Measurements from ENCODE around the gene S100A7A. TPM values are rescaled to one million over a fixed set of nuclear protein-coding genes. Genes with fewer than 3 reads are reported as not detected.
"Not testable (repeated sequence)": the region's sequence is repeated elsewhere in the genome, so short reads cannot be mapped to it uniquely, and the experiment has no call there.

S100A7A gene
- total RNA-seq, 2 donors from 2014 or later, result not detected

DNA sequence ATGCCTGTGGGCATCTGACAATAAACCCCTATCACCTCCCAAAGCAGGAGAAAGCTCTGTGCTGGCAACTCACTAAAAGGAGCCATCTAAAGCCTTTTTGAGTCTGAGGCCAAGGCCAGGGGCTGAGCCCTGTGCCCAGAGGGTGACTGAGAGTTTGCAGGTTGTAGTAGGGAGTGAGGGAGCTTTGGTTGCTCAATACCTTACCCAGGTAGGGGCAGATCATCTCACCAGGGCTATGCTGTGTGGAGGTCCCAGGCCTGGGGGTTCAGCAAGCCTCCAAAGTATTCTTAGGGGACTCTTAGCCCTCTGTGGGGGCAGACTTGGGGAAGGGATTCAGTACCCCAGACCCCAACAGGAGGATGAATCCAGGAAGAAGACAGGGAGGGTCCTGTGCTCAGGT, 23.0 kb downstream of the S100A7A start:
- ATAC-seq (no peak), DNase-seq (no peak)
- Histone ChIP-seq H3K9me3 (no peaks in the 10 kb centered on the region), H3K4me3 (no peak overlapping the region), H3K27ac (no peak overlapping the region), H3K4me1 (no peaks in the 10 kb centered on the region), H3K36me3 (replicated peaks in 1 of 2; ENCODE audit: insufficient read depth in 1 of 2, low read depth in 2 of 2) (no peaks in the 10 kb centered on the region), H3K27me3 (no peaks in the 10 kb centered on the region)
- intact Hi-C loops (cut with DNase I), result no loop called here
- TF ChIP-seq POLR2A (IDR thresholded peaks at IDR 0.05) (no peak), CTCF (IDR thresholded peaks at IDR 0.05) (no peak)

DNA sequence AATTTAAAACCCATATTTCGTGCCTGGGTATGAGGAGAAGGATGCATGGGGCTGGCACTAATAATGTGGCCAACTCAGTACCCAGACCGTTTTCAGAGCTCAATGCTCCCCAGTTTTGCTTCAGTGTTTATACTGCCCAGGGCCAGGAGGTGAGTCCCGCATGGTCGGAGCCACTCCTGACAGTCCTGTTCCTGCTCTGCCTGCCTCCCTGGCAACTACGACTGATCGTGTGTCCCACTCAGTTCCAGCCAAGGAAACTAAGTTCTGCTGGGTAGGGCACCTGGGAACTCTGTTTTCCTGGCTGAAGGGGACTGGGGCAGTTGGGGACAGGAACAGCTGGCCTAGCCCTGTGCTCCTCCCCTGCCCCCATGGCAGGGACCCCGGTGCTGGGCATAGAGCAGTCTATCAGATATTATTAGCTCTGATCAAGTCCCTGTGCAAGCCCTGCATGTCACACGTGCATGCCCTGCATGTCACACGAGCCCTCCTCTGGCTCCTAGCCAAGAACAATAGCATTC, 25.0 kb downstream of the S100A7A start:
- WGBS, 2 donors, result 50% methylated on average over 9 of the region's 9 CpGs
- DNase-seq (no peak), ATAC-seq (no peak)
- no peaks in the 10 kb centered on the region for H3K27me3 ChIP-seq
- H3K4me3 ChIP-seq, result no peak overlapping the region
- no peaks in the 10 kb centered on the region for H3K4me1 ChIP-seq
- no peak for TF ChIP-seq POLR2A (IDR thresholded peaks at IDR 0.05)
- TF ChIP-seq CTCF (IDR thresholded peaks at IDR 0.05), result no peak
- H3K9me3 ChIP-seq, result no peaks in the 10 kb centered on the region
- H3K36me3 ChIP-seq (replicated peaks in 1 of 2; ENCODE audit: insufficient read depth in 1 of 2, low read depth in 2 of 2), result no peaks in the 10 kb centered on the region
- H3K27ac ChIP-seq, result no peak overlapping the region
- intact Hi-C loops (cut with DNase I), result no loop called here

- Histone ChIP-seq H3K27ac (no peak overlapping the region), H3K4me1 (no peaks in the 10 kb centered on the region), H3K27me3 (no peaks in the 10 kb centered on the region), H3K4me3 (no peak overlapping the region), H3K36me3 (replicated peaks in 1 of 2; ENCODE audit: insufficient read depth in 1 of 2, low read depth in 2 of 2) (no peaks in the 10 kb centered on the region), H3K9me3 (no peaks in the 10 kb centered on the region)
- intact Hi-C loops (cut with DNase I), result no loop called here
- TF ChIP-seq CTCF (IDR thresholded peaks at IDR 0.05) (no peak), POLR2A (IDR thresholded peaks at IDR 0.05) (no peak)
- no peak for ATAC-seq
- DNase-seq, result no peak
- 40 to 45% methylated on average over 4 of the region's 4 CpGs for WGBS, 2 donors
These were observed 27.2 kb downstream of the S100A7A start for GRCh38 chr1:153443486-153443885.

DNA sequence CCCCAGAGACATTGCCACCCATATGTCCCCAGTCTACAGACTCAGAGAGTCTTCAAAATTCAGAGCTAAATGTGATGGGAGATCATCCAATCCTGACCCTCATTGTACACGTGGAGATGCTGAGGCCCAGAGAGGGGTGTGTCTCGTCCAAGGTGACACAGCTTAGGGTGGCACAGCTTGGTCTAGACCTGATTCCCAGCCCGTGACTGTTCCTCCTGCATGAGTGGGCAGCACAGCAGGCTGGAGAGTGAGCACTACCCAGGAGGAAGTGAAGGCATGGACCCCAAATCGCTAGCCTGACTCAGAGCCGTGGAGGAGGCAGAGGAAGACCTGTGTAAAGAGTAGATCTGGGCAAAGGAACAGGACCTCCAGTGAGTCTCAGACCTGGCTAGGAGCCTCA, 27.8 kb downstream of the S100A7A start:
- H3K27ac ChIP-seq, result no peak overlapping the region
- H3K36me3 ChIP-seq (replicated peaks in 1 of 2; ENCODE audit: insufficient read depth in 1 of 2, low read depth in 2 of 2), result no peaks in the 10 kb centered on the region
- H3K4me1 ChIP-seq, result no peaks in the 10 kb centered on the region
- ATAC-seq, result no peak
- no peaks in the 10 kb centered on the region for H3K27me3 ChIP-seq
- DNase-seq, result no peak
- TF ChIP-seq POLR2A (IDR thresholded peaks at IDR 0.05), result no peak
- no peak for TF ChIP-seq CTCF (IDR thresholded peaks at IDR 0.05)
- H3K4me3 ChIP-seq, result no peak overlapping the region
- intact Hi-C loops (cut with DNase I), result no loop called here
- 39 to 45% methylated on average over 5 of the region's 5 CpGs for WGBS, 2 donors
- H3K9me3 ChIP-seq, result no peaks in the 10 kb centered on the region

DNA sequence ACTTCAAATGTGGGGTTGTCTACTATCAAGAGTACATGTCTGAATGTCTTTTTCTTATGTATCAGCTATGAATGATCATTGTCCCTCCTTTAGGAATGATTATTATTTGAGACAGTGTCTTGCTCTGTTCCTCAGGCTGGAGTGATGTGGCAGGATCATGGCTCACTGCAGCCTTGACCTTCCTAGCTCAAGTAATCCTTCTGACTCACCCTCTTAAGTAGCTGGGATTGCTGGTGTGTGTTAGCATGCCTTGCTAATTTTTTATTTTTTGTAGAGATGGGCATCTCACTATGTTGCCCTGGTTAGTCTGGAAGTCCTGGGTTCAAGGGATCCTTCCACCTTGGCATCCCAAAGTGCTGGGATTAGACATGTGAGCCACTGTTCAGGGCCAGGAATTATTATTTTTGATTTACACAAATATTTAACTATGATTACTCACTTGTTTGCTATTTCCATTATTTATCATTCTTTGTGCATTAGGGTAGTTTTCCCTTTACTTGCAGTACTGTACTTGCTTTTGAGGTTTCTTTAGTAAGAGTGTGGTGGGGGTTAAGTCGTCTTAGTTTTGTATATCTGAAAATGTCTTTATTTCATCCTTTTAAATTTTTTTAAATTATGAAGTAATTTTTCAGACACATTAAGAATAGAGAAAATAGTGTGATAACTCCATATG, 31.3 kb downstream of the S100A7A start:
- Histone ChIP-seq H3K27ac (no peak overlapping the region), H3K27me3 (peaks cover 0 to 10% of the 10 kb centered on the region in 2 donors), H3K4me3 (no peak overlapping the region), H3K4me1 (no peaks in the 10 kb centered on the region), H3K9me3 (no peaks in the 10 kb centered on the region), H3K36me3 (replicated peaks in 1 of 2; ENCODE audit: insufficient read depth in 1 of 2, low read depth in 2 of 2) (no peaks in the 10 kb centered on the region)
- intact Hi-C loops (cut with DNase I), result no loop called here
- DNase-seq (no peak), ATAC-seq (no peak)
- TF ChIP-seq POLR2A (IDR thresholded peaks at IDR 0.05), result no peak
- no peak for TF ChIP-seq CTCF (IDR thresholded peaks at IDR 0.05)
- 50 to 61% methylated on average over 1 of the region's 1 CpG for WGBS, 2 donors

GRCh38 chr1:153448851-153449250, 32.5 kb downstream of the S100A7A start:
- H3K27me3 ChIP-seq, result peaks cover 0 to 10% of the 10 kb centered on the region in 2 donors
- WGBS, 2 donors, result 78 to 79% methylated on average over 4 of the region's 4 CpGs
- DNase-seq; ATAC-seq; H3K4me3 ChIP-seq; H3K27ac ChIP-seq; H3K36me3 ChIP-seq (replicated peaks in 1 of 2; ENCODE audit: insufficient read depth in 1 of 2, low read depth in 2 of 2); intact Hi-C loops (cut with DNase I); H3K9me3 ChIP-seq; H3K4me1 ChIP-seq: not testable (repeated sequence)

Measured in body of pancreas (tissue), 4 donors.